Stimulated activated CD4-positive, alpha-beta T cell treated with anti-CD3 and anti-CD28 coated beads, TNF-alpha, amount 100 ng/mL, for 1 hour (primary cell): ENCODE results near the gene DNAJB1.
A peak's percentile ranks its signal among the peaks of the same experiment; 100 is the strongest.
"Not testable (repeated sequence)": the region's sequence is repeated elsewhere in the genome, so short reads cannot be mapped to it uniquely, and the experiment has no call there.

Source experiments
- DNase-seq, 3 donors: peaks; one replicate each; pipeline ENCODE4 v3.0.0-alpha.2; 2020; ENCODE audit warnings: low read depth in 3 of 3, low spot score in 1 of 3

The DNAJB1 gene

DNA sequence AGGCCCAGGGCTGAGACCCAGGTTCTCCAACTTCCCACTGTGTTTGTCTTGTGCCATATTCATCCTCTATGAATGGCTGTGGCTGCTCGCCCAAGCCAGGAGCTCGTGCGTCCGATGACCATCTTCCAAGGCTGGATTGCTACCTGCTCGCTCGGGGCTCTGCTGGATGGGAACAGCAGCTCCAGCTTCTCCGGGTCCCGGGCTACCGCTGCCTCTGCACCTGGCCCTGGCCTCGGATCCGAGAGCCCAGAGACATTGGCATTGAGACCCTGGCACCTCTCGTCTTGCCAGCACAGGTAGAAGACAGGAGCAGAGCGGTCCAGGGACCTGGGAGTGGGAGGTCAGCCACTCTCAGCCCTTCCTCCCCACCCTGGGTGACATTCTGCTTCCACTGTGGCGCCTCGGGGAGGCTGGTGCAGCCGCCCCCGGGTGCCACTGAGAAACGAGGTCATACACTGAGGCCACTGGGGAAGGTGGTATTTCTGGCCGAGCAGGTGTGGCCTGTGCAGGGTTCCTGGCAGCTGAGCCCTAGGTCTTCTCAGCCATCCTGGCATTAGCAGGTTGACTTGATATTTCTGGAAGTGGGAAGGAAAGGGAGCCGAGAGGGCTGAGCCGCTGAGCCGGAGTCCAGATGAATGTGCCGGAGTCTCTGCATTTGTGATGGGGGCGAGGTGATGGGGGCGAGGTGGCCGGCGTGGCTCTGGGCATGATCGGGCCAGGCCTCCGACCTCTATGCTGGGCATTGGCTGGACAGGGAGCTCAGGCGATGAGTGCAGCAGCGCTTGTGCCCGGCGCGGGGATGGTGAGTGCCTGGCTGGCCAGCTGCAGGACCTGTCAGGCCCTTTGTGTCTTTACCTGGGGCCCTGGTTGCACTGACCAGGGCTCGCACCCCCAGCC, 35.1 kb upstream of the DNAJB1 start:
- DNase-seq: no peak

- DNase-seq: not testable (repeated sequence)
Measured at GRCh38 chr19:14552006-14552360, 33.8 kb upstream of the DNAJB1 start.

GRCh38 chr19:14551134-14552005, 33.2 kb upstream of the DNAJB1 start:
- peak; percentile 52 to 59 (median 59) for DNase-seq

DNA sequence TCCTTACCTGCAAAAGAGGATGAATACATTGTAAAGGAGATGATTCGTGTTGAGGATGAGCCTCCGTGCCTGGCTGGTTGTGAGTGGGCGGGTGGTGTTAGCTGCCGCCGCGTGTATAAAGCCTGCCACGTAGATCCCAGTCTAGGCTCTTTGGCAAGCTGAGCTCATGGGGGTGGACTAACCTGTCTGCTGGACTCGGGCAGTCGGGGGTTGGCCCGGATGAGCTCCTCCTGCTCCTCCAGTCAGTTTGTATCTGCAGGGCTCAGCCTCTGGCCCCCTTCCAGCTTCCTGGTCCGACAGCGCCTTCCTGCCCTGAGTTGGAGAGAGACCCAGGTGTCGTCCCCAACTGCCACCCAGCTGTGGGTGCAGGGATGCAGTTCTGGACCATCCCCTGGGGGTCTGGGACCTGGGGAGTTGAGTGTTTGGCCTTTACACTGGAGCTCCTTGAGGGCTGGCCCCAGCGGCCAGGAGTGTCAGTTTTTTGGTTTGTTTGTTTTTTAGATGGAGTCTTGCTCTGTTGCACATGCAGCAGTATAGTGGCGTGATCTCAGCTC, 32.1 kb upstream of the DNAJB1 start:
- no peak for DNase-seq

- DNase-seq: no peak
Measured at GRCh38 chr19:14545716-14546082, 27.5 kb upstream of the DNAJB1 start.

- no peak for DNase-seq
Measured at GRCh38 chr19:14544977-14545715, 26.9 kb upstream of the DNAJB1 start.

DNA sequence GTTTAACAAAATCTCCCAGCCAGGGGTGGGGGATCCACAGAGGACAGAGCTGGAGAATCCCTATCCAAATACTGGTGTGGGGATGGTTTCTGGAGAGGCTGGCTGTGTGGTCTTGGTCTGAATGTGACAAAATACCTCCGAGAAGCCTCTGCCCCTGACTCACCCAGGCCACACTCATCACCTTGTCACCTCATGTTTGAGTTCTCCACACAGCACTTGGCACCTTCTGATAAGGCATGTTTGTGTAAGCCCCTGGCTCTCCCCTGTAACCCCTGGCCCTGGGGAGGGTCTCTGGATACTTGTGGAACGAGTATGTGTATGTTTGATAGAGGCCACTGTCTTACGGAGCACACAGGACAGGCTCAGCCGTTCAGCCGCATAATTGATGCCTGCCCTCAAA, 25.9 kb upstream of the DNAJB1 start:
- no peak for DNase-seq

- DNase-seq: no peak
Measured at GRCh38 chr19:14542711-14543328, 24.6 kb upstream of the DNAJB1 start.

- not testable (repeated sequence) for DNase-seq
Measured at GRCh38 chr19:14541979-14542378, 23.8 kb upstream of the DNAJB1 start.

- DNase-seq: no peak
Measured at GRCh38 chr19:14540741-14541525, 22.7 kb upstream of the DNAJB1 start.

- no peak for DNase-seq
Measured at GRCh38 chr19:14536926-14537692, 18.9 kb upstream of the DNAJB1 start.

- DNase-seq: no peak
Measured at GRCh38 chr19:14533450-14533849, 15.3 kb upstream of the DNAJB1 start.

GRCh38 chr19:14530506-14530905, 12.3 kb upstream of the DNAJB1 start:
- no peak for DNase-seq

DNA sequence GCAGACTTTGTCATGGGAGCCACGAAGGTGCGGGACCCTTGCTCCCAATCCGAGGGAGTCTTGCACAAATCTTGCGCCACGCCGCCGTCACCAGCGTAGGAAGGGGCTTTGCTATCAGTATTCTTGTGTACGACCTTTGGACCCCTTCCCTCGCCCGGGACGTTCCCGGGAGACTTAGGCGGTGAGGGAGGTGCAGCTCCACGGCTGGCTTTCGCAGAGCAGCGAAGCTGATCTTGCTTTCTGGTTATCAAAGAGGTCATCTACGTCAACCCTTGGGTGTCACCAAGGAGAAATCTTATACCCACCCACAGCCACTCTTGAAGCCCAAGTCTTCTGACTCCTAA, 11.8 kb upstream of the DNAJB1 start:
- DNase-seq: no peak

- peak; percentile 99 to 100 (median 100) for DNase-seq
Measured at GRCh38 chr19:14529254-14530004, 11.2 kb upstream of the DNAJB1 start, which contains the start of gene TECR. TECR (plus strand) TSS chr19:14529594; CDS start chr19:14529697, 103 bp downstream.

DNA sequence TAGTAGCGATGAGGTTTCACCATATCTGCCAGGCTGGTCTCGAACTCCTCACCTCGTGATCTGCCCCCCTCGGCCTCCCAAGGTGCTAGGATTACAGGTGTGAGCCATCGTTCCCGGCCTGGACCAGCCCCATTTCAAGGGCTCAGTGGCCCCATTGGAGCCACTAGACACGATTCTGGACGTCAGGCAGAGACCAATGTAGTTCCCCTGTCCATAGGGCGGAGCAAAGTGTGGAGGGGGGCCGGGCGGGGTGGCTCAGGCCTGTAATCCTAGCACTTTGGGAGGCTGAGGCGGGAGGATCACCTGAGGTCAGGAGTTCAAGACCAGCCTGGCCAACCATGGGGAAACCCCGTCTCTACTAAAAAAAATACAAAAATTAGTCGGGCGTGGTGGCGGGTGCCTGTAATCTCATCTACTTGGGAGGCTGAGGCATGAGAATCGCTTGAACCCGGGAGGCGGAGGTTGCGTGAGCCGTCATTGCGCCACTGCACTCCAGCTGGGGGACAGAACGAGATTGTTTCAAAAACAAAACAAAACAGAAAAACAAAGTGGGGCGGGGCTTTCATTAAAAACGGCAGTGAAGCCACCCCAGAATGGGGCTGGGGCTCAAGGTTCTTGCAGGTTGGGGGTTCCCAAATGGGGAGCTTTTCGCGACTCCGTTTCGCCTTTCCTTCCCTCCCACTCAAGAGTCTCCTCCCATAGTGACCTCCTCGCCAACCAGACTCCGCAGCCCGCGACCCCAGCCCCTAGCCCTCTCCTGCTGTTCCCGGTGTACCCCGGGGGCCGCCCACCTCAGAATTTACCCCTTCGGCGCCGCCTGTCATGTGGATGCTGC, 10.4 kb upstream of the DNAJB1 start:
- DNase-seq: no peak

GRCh38 chr19:14526423-14526822, 8.2 kb upstream of the DNAJB1 start:
- no peak for DNase-seq

DNA sequence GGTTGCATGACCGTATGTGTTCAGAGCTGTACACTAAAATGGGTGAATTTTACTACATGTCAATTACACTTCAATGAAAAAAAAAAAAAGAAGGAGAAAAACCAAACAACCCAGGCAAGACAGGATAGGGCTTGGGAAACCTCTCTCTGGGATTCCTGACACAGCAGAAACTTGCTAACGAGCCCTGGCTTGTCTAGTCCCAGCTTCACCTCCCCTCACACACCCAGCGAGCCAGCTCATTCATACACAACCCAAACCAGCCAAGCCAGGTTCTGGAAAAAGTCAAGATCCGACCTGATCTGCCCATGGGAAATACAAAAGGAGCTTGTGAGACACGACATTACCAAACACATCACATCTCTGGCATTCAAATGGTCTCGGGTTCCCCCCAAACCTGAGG, 7.5 kb upstream of the DNAJB1 start:
- DNase-seq: no peak
